ENCODE measurements around the gene TYRP1.

GRCh38 chr9:12658531-12659209 lies 34.5 kb upstream of the TYRP1 start:
- TF ChIP-seq, protein P1, sequence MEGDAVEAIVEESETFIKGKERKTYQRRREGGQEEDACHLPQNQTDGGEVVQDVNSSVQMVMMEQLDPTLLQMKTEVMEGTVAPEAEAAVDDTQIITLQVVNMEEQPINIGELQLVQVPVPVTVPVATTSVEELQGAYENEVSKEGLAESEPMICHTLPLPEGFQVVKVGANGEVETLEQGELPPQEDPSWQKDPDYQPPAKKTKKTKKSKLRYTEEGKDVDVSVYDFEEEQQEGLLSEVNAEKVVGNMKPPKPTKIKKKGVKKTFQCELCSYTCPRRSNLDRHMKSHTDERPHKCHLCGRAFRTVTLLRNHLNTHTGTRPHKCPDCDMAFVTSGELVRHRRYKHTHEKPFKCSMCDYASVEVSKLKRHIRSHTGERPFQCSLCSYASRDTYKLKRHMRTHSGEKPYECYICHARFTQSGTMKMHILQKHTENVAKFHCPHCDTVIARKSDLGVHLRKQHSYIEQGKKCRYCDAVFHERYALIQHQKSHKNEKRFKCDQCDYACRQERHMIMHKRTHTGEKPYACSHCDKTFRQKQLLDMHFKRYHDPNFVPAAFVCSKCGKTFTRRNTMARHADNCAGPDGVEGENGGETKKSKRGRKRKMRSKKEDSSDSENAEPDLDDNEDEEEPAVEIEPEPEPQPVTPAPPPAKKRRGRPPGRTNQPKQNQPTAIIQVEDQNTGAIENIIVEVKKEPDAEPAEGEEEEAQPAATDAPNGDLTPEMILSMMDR (IDR thresholded peaks at IDR 0.05), result no peak
- no peak for TF ChIP-seq POLR2A (IDR thresholded peaks at IDR 0.05)

Measured in lower leg skin (tissue), 3 donors.